Measurements from ENCODE around the gene RPL10.
A peak's percentile ranks its signal among the peaks of the same experiment; 100 is the strongest.

The RPL10 gene

GRCh38 chrX:154401045-154401799 lies 3.0 kb downstream of the RPL10 start:
- no peak for DNase-seq (ENCODE audit: low read depth)

GRCh38 chrX:154401918-154402621 lies 3.9 kb downstream of the RPL10 start:
- no peak for DNase-seq (ENCODE audit: low read depth)

GRCh38 chrX:154402622-154403127 lies 4.5 kb downstream of the RPL10 start:
- no peak for DNase-seq (ENCODE audit: low read depth)

GRCh38 chrX:154403192-154403591 lies 5.0 kb downstream of the RPL10 start:
- no peak for DNase-seq (ENCODE audit: low read depth)

GRCh38 chrX:154403858-154404257 lies 5.7 kb downstream of the RPL10 start:
- no peak for DNase-seq (ENCODE audit: low read depth)

- no peak for DNase-seq (ENCODE audit: low read depth)
Observed at GRCh38 chrX:154404625-154405192, 6.5 kb downstream of the RPL10 start.

- DNase-seq (ENCODE audit: low read depth): no peak
Observed at GRCh38 chrX:154408659-154409221, 10.6 kb downstream of the RPL10 start.

GRCh38 chrX:154409222-154409871 lies 11.2 kb downstream of the RPL10 start, which contains the start of gene DNASE1L1:
Gene DNASE1L1, minus strand, starts transcription at chrX:154409254. Its CDS starts 3,686 bp downstream, at chrX:154405568.
- DNase-seq (ENCODE audit: low read depth): no peak

- DNase-seq (ENCODE audit: low read depth): peak; percentile 23
Observed at GRCh38 chrX:154411981-154412340, 13.8 kb downstream of the RPL10 start.

- DNase-seq (ENCODE audit: low read depth): no peak
Observed at GRCh38 chrX:154412468-154412867, 14.3 kb downstream of the RPL10 start.

- no peak for DNase-seq (ENCODE audit: low read depth)
Observed at GRCh38 chrX:154413142-154413541, 15.0 kb downstream of the RPL10 start.

GRCh38 chrX:154417157-154417556 lies 19.0 kb downstream of the RPL10 start:
- no peak for DNase-seq (ENCODE audit: low read depth)

- no peak for DNase-seq (ENCODE audit: low read depth)
Observed at GRCh38 chrX:154419189-154419588, 21.0 kb downstream of the RPL10 start.

GRCh38 chrX:154419688-154420401 lies 21.7 kb downstream of the RPL10 start:
- DNase-seq (ENCODE audit: low read depth): no peak

- no peak for DNase-seq (ENCODE audit: low read depth)
Observed at GRCh38 chrX:154420402-154420756, 22.2 kb downstream of the RPL10 start.

- DNase-seq (ENCODE audit: low read depth): no peak
Observed at GRCh38 chrX:154426916-154427770, 29.0 kb downstream of the RPL10 start.

GRCh38 chrX:154428176-154429171 lies 30.3 kb downstream of the RPL10 start, which contains the start of gene ATP6AP1:
Gene ATP6AP1, plus strand, starts transcription at chrX:154428677. Its CDS starts 16 bp downstream, at chrX:154428693.
- peak; percentile 83 for DNase-seq (ENCODE audit: low read depth)

GRCh38 chrX:154429711-154430110 lies 31.5 kb downstream of the RPL10 start:
- DNase-seq (ENCODE audit: low read depth): no peak

- DNase-seq (ENCODE audit: low read depth): no peak
Observed at GRCh38 chrX:154430479-154430878, 32.3 kb downstream of the RPL10 start.
